ENCODE measurements around the gene LGMN. TPM values are rescaled to one million over a fixed set of nuclear protein-coding genes. Genes with fewer than 3 reads are reported as not detected.

The LGMN gene
- total RNA-seq, 1 experiment from 2014 or later, result 94.2 TPM

GRCh38 chr14:92686411-92686899 is 62.0 kb downstream of the LGMN start:
- Mint-ChIP-seq H3K9me3 (ENCODE audit: unreplicated experiment) (no peaks in the 10 kb centered on the region), H3K27me3 (ENCODE audit: insufficient read depth, unreplicated experiment) (no peaks in the 10 kb centered on the region), H3K27ac (ENCODE audit: unreplicated experiment) (no peak overlapping the region), H3K36me3 (ENCODE audit: insufficient read depth, unreplicated experiment) (peaks cover 6% of the 10 kb centered on the region), H3K4me3 (ENCODE audit: unreplicated experiment) (no peak overlapping the region), H3K4me1 (ENCODE audit: low read depth, unreplicated experiment) (no peaks in the 10 kb centered on the region)
- no peaks in the 10 kb centered on the region for H3K9me3 ChIP-seq
- no peak for TF ChIP-seq CTCF (IDR thresholded peaks at IDR 0.05; ENCODE audit: insufficient read depth in 1 of 2, low read depth in 1 of 2, low read length in 1 of 2, severe bottlenecking in 1 of 2, unreplicated experiment in 1 of 2)
- ChIA-PET CTCF (no interaction called here), POLR2A (no interaction called here)
- no peaks in the 10 kb centered on the region; the same call in 1 of the 2 replicates for H3K36me3 ChIP-seq (ENCODE audit: control insufficient read depth, insufficient read depth, low read length)
- H3K4me3 ChIP-seq (ENCODE audit: low read depth, low read length), result no peak overlapping the region
- intact Hi-C loops (cut with micrococcal nuclease; ENCODE audit: unreplicated experiment), result no loop called here
- H3K4me1 ChIP-seq, result no peaks in the 10 kb centered on the region
- H3K27me3 ChIP-seq (replicated peaks; ENCODE audit: control insufficient read depth, insufficient read depth, low read length), result no peaks in the 10 kb centered on the region
- BruUV-seq (replicated peaks), result no TSS peak
- DNase-seq, result no peak

GRCh38 chr14:92685784-92686355 is 62.6 kb downstream of the LGMN start:
- Mint-ChIP-seq H3K4me1 (ENCODE audit: low read depth, unreplicated experiment) (no peaks in the 10 kb centered on the region), H3K4me3 (ENCODE audit: unreplicated experiment) (no peak overlapping the region), H3K36me3 (ENCODE audit: insufficient read depth, unreplicated experiment) (peaks cover 6% of the 10 kb centered on the region), H3K9me3 (ENCODE audit: unreplicated experiment) (no peaks in the 10 kb centered on the region), H3K27me3 (ENCODE audit: insufficient read depth, unreplicated experiment) (no peaks in the 10 kb centered on the region), H3K27ac (ENCODE audit: unreplicated experiment) (no peak overlapping the region)
- no peak for TF ChIP-seq CTCF (IDR thresholded peaks at IDR 0.05; ENCODE audit: insufficient read depth in 1 of 2, low read depth in 1 of 2, low read length in 1 of 2, severe bottlenecking in 1 of 2, unreplicated experiment in 1 of 2)
- POLR2A ChIA-PET, result no interaction called here
- CTCF ChIA-PET, result no interaction called here
- intact Hi-C loops (cut with micrococcal nuclease; ENCODE audit: unreplicated experiment), result no loop called here
- no peaks in the 10 kb centered on the region for H3K4me1 ChIP-seq
- no peaks in the 10 kb centered on the region for H3K9me3 ChIP-seq
- H3K36me3 ChIP-seq (ENCODE audit: control insufficient read depth, insufficient read depth, low read length), result no peaks in the 10 kb centered on the region; the same call in 1 of the 2 replicates
- DNase-seq, result no peak
- H3K4me3 ChIP-seq (ENCODE audit: low read depth, low read length), result no peak overlapping the region
- no peaks in the 10 kb centered on the region for H3K27me3 ChIP-seq (replicated peaks; ENCODE audit: control insufficient read depth, insufficient read depth, low read length)
- no TSS peak for BruUV-seq (replicated peaks)

- Histone ChIP-seq H3K4me3 (ENCODE audit: low read depth, low read length) (no peak overlapping the region), H3K4me1 (no peaks in the 10 kb centered on the region), H3K9me3 (no peaks in the 10 kb centered on the region), H3K27me3 (replicated peaks; ENCODE audit: control insufficient read depth, insufficient read depth, low read length) (no peaks in the 10 kb centered on the region), H3K36me3 (ENCODE audit: control insufficient read depth, insufficient read depth, low read length) (no peaks in the 10 kb centered on the region; the same call in 1 of the 2 replicates)
- DNase-seq, result no peak
- Mint-ChIP-seq H3K36me3 (ENCODE audit: insufficient read depth, unreplicated experiment) (peaks cover 6% of the 10 kb centered on the region), H3K9me3 (ENCODE audit: unreplicated experiment) (no peaks in the 10 kb centered on the region), H3K4me3 (ENCODE audit: unreplicated experiment) (no peak overlapping the region), H3K4me1 (ENCODE audit: low read depth, unreplicated experiment) (no peaks in the 10 kb centered on the region), H3K27me3 (ENCODE audit: insufficient read depth, unreplicated experiment) (no peaks in the 10 kb centered on the region), H3K27ac (ENCODE audit: unreplicated experiment) (no peak overlapping the region)
- POLR2A ChIA-PET, result interaction anchor here (0.6 kb wide), 1 partner anchor 30 kb away, joined by 3 read pairs; no protein-coding TSS in a partner anchor
- no peak for TF ChIP-seq CTCF (IDR thresholded peaks at IDR 0.05; ENCODE audit: insufficient read depth in 1 of 2, low read depth in 1 of 2, low read length in 1 of 2, severe bottlenecking in 1 of 2, unreplicated experiment in 1 of 2)
- CTCF ChIA-PET, result no interaction called here
- no TSS peak for BruUV-seq (replicated peaks)
- intact Hi-C loops (cut with micrococcal nuclease; ENCODE audit: unreplicated experiment), result no loop called here
These were observed 63.4 kb downstream of the LGMN start for GRCh38 chr14:92684801-92685560.

Data from Caco-2 (cell line).